Measurements from ENCODE around the gene SH2B3.
"Not testable (repeated sequence)": the region's sequence is repeated elsewhere in the genome, so short reads cannot be mapped to it uniquely, and the experiment has no call there.

SH2B3 gene

DNA sequence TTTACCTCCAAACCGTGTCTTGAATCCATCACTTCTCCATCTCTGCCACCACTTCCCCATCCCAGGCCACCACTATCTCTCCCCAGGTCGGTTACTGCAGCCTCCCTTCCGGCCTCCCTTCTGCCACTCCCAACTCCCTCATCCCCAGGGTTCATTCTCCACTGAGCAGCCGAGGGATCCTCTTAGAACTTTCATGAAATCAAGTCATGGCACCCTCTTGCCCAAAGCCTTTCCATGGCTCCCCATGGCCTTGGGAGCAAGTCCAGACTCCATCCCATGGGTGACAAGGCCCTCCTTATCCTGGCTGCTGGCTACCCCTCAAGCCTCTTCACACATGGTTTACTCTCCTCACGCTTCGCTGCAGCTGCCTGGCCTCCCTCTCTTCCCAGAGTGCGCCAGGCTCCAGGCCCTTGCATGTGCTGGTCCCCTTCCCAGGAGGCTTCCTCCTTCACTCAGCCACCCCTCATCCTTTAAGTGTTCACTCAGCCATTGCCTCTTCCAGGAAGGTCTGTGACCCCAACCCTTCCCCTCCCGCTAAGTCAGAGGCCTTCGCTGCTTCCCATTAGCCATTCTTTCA, 17.9 kb upstream of the SH2B3 start:
- no peak for DNase-seq

DNA sequence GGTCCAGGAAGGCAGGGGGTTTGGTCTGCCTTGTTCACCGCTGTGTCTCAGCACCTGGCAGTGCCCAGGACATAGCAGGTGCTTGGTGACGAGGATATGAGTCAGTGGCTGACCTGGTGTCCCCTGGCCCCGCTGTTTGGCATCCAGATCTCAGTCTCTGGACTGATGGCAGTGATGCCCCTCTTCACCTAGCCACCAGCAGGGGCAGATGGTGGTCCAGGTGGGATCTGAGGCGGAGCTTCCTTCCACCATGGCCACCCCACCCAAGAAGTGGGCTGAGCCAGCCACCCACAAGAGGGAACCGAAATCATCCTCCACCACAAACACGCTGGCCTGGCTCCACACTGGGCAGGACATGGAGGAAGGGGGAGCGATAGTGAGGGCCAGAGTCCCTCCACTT, 16.1 kb upstream of the SH2B3 start:
- DNase-seq: no peak

DNA sequence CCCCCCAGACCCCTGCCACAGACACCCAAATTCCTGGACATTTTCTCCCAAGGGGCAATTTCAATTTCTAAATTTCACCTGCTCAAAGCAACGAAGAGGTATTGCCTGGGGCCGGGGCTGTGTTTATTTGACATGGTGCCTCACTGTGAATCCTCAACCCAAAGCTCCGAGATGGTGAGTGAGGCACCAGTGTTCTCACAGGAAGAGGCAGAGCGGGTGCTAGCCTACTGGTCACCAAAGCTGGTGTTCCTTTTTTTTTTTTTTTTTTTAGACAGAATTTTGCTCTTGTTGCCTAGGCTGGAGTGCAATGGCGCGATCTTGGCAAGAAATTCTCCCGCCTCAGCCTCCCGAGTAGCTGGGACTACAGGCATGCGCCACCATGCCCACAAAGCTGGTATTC, 14.8 kb upstream of the SH2B3 start:
- DNase-seq: no peak

DNA sequence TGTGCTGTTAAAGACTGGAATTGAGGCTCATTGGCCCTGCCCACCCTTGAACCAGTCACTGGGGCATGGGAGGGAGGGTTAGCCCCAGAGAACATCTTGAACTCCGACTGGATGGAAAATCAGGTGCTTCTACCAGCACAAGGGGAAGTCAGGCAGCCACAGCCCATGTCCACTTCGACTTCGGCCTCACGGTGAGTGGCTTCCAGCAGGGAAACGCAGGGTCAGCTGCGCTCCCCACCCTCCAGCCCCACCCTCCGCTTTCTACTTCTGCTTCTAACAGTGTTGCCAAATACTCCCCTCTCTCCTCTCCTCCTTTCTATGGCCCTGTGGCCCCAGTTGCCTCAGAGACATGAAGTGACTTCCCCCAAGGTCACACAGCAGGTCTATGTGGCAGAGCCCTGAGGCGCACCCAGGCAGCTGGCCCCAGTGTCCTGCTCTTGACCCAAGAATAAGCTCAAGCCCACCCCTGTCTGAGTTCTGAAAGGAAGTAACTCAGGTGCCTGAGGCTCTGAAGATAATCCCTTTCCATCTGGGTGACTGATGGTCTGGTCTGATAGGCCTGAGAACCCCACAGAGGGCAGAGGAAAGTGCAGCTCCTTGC, 11.9 kb upstream of the SH2B3 start:
- no peak for DNase-seq

DNA sequence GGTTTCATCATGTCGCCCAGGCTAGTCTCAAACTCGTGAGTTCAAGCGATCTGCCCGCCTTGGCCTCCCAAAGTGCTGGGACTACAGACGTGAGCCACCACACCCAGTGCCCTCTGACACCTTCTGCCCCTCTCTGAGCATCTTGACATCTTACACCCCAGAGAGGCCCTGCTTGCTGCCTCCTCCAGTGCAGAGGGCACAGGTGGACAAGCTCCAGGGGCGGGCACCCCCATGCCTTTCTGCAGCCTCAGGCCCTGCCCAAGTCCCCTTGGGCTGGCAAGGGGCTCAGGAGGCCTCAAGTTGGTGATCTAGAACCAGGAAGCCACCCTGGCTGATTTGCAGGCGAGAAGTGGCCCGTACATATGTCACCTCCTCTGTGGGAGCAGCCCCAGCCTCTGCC, 11.2 kb upstream of the SH2B3 start:
- DNase-seq: no peak

DNA sequence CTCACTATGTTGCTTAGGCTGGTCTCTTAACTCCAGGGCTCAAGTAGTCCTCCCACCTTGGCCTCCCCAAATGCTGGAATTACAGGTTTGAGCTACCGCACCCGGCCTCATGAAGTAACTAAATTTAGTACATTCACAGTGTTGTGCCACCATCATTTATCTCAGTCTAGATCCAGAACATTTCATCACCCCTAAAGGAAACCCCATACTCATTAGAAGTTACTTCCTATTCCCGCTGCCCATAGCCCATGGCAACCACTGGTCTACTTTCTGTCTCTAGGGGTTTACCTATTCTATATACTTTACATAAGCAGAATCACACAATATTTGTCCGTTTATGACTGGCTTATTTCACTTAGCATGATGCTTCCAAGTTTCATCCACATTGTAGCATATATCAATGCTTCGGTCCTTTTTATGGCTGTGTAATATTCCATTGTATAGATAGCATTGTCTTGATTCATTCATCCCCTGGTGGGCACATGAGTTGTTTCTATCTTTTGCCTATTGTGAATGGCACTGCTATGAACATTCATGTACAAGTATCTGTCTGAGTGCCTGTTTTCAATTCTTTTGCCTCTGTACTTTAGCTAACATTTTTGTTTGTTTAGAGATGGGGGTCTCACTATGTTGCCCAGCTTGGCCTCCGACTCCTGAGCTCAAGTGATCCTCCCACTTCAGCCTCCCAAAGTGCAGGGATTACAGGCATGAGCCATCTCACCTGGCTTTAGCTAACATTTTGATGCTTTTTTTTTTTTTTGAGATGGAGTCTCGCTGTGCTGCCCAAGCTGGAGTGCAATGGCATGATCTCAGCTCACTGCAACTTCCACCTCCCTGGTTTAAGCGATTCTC, 10.2 kb upstream of the SH2B3 start:
- DNase-seq: no peak

DNA sequence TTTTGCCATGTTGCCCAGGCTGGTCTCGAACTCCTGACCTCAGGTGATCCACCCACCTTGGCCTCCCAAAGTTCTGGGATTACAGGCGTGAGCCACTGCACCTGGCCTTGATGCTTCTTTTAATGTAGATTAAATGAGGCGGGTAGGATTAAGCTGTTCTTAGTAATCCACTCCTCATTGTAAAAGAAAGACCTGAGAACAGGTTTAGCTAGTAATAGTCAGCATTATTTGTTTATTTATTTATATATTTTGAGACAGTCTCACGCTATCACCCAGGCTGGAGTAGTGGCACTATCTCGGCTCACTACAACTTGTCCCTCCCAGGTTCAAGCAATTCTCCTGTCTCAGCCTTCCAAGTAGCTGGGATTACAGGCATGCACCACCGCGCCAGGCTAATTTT, 9.5 kb upstream of the SH2B3 start:
- DNase-seq: not testable (repeated sequence)

DNA sequence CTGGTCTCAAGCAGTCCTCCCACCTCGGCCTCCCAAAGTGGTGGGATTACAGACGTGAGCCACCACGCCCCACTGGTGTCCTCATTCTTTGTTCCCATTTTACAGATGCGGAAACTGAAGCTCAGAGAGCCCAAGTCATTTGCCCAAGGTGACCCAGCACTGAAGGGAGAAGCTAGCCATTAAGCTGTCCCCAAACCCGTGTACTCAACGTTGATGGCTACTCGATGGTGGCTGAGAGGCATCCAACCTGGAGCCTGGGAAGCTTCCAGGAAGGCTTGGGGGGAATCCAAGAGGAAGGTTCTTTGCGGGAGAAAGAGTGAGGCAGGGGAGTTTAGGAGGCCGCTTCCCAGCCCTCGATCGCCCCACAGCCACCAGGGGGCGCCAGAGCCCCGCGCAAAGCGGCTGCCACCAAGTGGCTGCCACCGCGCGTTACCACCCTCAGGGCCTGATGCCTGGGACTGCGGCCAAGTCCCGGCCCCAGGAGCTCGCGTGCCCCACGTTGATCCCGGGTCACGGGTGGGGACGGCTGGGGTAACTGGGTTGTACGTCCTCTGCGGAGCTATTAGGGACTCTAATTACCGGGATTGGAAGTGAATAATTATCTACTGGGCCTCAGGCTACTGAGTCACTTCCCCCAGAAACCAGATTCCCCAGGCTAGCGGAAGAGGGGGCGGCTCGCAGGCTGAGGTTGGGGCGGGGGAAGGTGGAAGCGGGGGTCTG, 8.8 kb upstream of the SH2B3 start:
- peak; percentile 56 for DNase-seq

DNA sequence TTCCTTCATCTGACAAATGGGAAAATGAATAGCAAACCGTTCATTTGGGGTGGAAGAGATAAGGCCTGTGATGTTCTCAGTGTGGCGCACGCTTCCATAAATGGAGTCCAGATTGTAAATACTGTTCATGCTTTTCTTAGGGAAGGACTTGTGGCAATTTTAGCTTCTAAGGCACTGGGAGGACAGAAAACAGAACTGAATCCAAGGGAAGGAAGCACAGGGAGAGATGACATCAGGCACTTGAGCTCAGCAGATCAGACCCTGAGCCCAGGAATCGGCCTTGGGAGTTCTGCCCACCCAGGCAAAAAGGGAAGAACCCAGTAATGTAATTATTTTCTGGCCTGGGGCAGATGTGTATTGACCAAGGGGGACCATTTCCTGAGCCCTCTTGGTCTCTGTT, 7.2 kb upstream of the SH2B3 start:
- DNase-seq: no peak

DNA sequence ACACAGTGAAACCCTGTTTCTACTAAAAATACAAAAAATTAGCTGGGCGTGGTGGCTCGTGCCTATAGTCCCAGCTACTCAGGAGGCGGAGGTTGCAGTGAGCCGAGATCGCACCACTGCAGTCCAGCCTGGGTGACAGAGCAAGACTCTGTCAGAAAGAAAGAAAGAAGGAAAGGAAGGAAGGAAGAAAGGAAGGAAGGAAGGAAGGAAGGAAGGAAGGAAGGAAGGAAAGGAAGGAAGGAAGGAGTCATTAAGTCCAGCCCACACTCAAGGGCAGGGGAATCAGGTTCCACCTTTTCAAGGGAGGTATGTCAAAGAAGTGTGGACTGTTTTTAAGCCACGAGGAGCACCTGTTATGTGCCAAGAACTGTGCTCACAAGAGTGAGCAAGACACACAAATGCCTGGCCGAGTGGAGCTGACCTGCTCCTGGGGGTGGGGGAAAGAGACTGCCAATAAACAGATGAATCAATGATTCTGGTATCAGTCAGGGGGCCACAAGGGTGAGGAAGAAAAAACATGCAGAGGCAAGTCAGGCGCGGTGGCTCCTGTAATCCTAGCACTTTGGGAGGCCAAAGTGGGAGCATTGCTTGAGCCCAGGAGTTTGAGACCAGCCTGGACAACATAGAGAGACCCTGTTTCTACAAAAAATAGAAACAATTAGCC, 5.8 kb upstream of the SH2B3 start:
- DNase-seq: not testable (repeated sequence)

DNA sequence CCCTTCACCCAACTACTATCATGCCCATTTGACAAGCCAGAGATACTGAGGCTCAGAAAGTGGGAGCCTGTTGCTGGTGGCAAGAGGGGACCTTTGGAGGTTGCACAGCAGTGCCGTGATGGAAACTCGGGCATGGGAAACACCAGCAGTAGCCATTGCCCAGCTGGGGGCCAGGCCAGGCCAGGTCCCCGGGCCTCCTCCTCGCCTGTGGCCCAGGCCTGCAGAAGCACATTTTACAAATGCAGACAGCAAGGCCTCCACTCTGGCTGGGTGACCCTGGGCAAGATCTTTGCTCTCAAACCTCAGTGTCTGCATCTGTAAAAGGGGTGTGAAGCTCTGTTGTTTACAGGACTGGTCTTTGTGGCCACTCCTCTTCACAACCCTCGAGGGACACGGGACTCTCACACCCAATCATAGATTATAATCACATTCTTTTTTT, 4.5 kb upstream of the SH2B3 start:
- no peak for DNase-seq

DNA sequence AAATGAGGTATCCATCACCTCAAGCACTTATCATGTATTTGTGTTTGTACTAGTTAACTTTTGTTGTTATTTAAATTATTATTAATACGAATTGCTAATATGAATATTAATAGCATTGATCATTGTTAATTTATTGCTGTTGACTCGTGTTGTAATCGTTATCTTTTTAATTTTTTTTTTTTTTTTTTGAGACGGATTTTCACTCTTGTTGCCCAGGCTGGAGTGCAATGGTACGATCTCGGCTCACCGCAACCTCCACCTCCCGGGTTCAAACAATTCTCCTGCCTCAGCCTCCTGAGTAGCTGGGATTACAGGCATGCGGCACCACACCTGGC, 3.3 kb upstream of the SH2B3 start:
- not testable (repeated sequence) for DNase-seq

DNA sequence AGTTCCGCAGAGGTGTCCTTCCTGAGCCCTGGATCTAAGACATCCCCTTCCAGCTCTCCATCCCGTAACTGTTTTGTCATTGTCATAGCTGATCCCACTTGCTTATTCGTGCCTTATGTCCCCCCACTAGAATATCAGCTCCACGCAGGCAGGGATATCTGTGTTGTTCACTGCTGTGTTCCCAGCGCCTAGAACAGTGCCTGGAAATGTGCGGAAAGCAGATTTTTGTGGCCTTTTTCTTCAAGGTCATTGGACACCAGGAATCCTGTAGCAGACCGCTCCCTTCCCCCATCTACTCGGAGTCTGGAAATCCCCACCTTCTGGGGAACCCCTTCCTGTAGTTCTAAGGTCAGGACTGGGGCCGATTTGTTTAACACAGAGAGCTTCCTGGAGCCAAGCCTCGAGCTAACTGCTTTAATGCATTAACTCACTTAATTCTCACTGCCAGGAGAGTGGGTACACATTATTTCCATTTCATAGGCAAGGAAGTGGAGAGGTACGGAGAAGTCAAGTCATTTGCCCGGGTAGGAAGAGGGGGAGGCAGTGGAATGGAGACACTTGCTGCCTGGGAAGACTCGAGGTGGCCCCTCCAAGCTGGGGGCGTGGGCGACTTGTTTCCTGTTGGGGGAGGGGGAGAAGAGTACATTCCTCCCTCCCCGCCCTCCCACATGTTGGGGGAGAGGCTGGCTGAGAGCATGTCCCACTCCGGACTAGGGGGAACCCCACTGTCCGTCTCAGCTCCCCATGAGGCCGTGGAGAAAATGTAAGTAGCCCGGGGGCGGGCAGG, 1.2 kb upstream of the SH2B3 start:
- no peak for DNase-seq

DNA sequence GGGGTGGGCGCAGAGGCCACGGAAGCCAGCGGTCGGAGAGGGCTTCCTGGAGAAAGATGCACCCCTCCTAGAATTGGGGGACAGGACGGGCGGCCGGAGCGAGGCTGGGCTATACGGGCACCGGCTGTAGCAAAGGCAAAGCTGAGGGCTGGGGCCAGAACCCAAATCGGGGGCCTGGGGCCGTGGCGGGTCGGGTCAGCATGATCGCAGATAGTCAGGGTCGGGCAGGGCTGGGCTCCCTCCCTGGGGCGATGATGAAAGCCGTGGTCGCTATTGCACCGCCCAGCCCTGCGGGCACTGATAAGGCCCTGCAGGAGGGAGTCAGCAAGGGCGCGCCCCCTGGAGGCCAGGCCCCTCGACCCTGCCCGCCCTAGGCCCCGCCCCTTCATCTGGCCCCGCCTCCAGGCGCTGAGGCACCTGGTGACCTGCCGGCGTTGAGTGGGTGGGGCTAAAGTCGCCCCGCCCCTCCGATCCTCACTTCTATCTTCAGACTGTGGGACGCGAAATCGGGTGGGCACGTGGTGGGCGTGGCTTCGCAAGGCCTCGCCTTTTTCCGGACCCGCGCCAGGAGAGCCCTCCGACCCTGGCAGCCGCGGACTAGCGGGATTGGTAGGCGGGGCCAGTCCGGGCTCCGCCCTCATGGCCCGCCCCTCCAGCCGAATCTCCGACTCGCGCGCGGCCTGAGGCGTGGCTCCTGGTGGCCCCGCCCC, 419 bp upstream of the SH2B3 start:
- peak; percentile 90 for DNase-seq

DNA sequence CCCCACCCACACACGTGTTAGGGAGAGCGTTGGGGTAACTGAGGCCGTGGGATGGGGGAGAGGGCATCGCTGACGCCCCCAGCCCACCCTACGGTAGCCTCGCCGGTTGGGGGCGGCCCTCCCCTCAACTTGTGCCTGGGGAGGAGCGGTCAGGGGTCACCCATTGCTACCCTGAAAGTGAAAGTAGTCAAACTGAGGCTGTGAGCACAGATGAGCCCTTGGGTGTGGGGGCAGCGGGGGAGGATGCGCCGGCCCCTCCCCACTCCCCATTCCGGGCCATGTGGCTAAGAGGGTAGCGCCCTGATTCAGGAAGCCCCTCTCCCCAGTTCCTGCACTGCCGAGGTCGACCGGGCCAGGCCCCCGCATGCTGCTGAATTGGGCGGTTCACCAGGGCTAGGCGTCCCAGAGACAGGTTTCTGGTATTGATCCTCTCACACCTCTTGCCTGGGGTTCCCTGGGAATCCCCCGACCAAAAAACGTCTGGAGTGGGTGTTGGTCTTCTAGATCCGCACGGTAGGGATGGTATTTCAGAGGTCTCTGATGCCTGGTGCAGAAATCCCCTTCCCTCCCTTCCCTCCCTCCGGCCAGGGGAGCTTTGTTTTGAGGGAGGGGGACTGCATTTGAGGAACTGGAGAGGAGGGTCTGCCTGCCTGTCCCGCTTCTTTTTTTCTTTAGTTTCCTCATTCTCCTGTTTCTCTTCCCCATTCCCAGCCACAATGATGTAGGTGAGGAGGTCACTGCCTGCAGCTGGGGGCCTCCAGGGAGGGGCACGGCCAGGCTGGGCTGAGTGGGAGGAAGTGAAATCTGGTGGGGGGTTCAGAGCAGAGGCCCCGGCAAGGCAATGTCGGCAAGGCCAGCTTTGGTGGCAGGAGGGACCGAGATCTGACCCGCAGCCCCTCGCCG, 1.0 kb downstream of the SH2B3 start:
- DNase-seq: no peak

DNA sequence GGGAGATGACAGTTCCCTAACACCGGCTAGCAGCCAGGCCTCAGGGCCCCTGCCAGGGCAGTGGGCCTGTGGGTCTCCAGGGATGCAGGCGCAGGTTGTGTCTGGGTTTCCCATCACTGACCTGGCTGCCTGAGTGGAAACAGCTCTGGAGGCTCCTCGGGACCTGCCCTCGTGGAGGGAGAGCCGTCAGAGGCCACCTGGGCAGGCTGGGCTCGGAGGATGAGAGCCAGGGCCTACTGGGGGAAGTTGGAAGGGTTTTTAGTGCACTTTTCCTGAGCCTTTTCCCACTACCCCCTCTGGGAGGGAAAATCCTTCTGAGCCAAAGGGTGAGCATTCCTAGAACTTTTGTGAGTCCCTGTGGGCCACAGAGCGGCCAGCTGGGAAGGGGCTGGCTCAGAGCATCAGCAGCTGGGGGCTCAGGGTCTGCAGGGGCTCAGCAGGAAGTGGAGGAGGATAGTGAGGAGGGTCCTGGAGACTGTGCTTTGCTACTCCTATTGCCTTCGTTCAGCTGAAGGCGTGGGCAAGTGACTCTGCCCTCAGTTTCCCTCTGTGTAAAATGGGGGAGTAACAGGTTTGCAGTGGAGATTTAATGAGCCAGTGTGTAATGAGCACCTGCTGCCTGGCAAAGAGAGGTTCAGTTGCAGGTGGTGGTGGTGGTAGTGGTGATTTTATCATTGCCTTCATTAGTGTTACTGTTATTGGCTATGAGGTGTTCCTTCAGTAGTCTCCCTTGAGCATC, 1.8 kb downstream of the SH2B3 start:
- no peak for DNase-seq

DNA sequence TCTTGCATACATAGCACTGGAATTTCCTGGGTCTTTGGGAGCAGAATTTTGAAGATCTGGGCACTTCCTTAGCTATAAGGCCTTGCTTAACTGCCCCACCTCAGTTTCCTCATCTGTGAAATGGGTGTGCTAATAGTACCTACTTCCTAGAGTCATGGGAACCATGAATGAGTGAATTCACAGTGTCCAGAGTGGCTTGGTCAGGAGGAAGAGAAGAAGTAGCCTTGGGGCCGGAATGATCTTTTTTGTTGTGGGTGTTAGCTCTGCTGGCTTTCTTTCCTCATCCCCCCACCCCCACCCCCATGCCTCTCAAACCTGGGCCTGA, 2.4 kb downstream of the SH2B3 start:
- no peak for DNase-seq

DNA sequence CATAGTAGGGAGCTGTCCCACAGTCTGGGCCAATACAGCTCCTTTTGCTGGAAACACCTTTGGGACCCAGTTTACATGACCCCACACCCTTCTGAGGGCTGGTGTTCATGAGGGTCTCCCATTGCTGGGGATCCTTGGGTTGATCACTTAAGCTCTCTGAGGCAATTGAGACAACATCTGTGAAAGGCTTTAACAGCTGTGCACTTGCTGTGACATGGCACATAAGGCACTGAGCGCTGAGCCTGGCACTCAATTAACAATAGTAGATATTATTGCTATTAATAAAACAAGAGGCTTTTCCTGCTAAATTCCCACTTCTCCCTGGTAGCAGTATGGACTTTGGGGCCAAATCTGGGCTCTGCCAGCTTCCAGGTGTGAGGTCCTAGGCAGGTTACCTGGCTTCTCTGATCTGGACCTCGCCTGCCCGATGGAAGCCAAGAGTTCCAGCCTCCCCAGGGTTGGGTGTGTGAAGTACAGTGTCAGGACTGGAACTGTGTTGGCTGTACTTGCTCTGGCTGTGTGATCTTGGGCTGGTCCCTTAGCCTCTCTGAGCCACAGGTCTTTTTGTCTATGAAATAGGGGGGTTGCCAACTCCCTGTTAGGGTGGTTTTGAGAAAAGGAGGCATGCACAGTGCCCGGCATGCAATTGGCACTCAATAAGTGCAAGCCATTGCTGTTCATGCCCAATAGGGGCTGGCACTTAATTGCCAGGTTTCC, 3.1 kb downstream of the SH2B3 start:
- no peak for DNase-seq

DNA sequence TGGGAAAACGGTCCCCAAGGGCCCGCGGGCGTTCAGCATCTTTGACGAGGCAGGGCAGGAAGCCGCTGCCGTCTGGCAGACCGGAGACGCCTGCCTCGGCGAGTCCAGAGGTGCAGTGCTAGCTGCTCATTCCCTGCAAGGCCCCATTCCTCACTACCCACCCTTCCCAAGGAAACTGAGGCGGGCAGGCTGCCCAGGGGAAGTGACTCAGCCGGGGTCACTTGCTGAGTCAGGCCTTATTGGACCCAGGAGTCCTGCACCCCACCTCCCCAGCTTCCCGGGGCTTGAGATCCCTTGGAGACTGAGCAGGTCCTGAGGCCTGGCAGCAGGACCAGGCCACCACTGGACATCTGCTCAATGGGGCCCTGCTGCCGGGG, 3.7 kb downstream of the SH2B3 start:
- no peak for DNase-seq

Data from NCI-H1048 (cell line).